Coronary artery (tissue), 2 donors: Measurements from ENCODE around the gene RCN1.

Source experiments
- DNase-seq: peaks from one replicate; pipeline ENCODE4 v3.0.0-alpha.2; 2017; ENCODE audit warnings: low spot score
- H3K27ac ChIP-seq, 2 donors: fragments of 200-600 bp; sonication (generic); one replicate each; pipeline ENCODE4 v1.5.1; 2016 to 2019
- H3K4me3 ChIP-seq: fragments of 200-600 bp; sonication (generic); 2 replicates; pipeline ENCODE4 v1.5.1; 2016; ENCODE audit warnings: mild to moderate bottlenecking, moderate library complexity
- TF ChIP-seq, protein P1 (sequence below): fragments of 200-600 bp; sonication (generic); IDR thresholded peaks from one replicate; pipeline ENCODE4 v1.5.1; 2019; ENCODE audit warnings: antibody characterized with exemption

RCN1 gene

GRCh38 chr11:32139896-32140520 lies 49.1 kb downstream of the RCN1 start:
- TF ChIP-seq, protein P1, sequence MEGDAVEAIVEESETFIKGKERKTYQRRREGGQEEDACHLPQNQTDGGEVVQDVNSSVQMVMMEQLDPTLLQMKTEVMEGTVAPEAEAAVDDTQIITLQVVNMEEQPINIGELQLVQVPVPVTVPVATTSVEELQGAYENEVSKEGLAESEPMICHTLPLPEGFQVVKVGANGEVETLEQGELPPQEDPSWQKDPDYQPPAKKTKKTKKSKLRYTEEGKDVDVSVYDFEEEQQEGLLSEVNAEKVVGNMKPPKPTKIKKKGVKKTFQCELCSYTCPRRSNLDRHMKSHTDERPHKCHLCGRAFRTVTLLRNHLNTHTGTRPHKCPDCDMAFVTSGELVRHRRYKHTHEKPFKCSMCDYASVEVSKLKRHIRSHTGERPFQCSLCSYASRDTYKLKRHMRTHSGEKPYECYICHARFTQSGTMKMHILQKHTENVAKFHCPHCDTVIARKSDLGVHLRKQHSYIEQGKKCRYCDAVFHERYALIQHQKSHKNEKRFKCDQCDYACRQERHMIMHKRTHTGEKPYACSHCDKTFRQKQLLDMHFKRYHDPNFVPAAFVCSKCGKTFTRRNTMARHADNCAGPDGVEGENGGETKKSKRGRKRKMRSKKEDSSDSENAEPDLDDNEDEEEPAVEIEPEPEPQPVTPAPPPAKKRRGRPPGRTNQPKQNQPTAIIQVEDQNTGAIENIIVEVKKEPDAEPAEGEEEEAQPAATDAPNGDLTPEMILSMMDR, result no peak
- Histone ChIP-seq H3K4me3 (no peak overlapping the region), H3K27ac (no peak overlapping the region)
- DNase-seq, result no peak

DNA sequence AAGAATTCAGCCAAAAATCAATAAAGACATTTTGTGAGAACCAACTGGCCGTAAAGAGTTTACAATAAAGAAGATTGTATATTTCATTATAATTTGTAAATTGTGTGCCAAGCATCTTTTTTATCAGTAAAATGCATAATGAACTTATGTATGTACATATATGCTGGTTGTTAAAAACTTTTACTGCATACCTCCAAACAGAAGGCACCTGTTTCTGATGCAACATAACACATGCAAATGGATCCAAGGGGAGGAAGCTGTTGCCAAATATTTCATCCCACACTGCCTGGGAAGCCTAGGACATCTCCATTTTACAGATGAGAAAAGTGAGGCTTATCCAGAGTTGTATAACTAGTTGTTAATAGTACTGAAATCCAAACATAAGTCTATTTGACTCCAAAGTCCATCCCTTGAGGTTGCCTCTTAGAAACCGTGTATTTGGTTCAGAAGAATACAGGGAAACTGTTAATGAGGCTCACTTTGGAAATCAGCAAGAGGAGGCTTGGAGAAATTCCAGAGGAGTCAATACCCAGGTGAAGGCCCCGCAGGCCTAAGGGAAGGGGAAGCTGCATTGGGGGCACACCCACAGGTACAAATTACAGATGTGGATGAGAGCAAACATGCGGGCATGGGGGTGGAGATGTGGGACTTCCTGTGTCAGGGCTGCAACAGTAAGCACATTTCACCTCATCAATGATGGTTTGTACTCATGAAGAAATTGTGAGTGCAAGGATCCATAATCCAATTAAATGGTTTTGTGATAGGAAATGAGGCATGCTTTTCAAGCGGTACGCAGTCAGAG lies 51.1 kb downstream of the RCN1 start:
- H3K4me3 ChIP-seq, result no peak overlapping the region
- TF ChIP-seq, protein P1, result no peak
- no peak overlapping the region for H3K27ac ChIP-seq
- no peak for DNase-seq

DNA sequence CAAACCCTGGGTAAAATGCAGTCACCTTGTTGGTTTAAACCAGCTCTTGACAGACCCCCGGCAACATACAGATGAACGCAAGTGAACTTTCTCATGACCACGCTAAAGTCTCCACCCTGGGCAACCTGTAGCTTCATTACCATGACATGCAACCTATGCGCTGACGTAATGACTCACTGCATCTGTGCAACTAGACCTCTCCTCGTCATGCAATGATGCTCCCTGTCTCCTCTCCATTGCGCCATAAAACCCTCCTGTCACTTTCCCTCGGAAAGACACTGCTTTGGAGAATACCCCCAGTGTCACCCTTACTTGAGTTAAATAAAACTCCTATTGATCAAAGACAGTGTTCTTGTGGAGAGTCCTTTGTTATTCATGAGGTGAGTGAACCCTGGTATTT lies 52.5 kb downstream of the RCN1 start:
- no peak overlapping the region for H3K27ac ChIP-seq

GRCh38 chr11:32145282-32145681 lies 54.4 kb downstream of the RCN1 start:
- Histone ChIP-seq H3K4me3 (no peak overlapping the region), H3K27ac (no peak overlapping the region)
- DNase-seq, result no peak
- TF ChIP-seq, protein P1, result no peak

More for the DNA sequence above, 52.5 kb downstream of the RCN1 start:
- no peak overlapping the region for H3K4me3 ChIP-seq
- no peak for DNase-seq
- TF ChIP-seq, protein P1, result no peak

DNA sequence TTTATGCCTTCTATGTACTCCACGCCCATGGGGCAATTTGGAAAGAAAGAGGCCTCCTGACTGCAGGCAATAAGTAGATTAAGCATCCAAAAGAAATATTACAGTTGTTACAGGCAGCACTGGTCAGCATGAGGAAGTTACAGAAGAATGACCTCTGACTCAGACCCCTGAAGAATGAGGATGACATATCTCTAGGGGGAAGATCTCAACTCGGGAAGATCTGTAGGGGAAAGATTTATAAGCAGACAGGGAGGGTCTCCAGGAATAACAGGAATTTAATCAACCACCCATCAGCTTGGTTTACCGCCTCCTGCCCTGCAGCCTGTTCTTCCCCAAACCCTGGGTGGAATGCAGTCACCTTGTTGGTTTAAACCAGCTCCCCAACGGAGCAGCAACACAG lies 58.0 kb downstream of the RCN1 start:
- Histone ChIP-seq H3K27ac (no peak overlapping the region), H3K4me3 (no peak overlapping the region)
- TF ChIP-seq, protein P1, result no peak
- no peak for DNase-seq

- TF ChIP-seq, protein P1, result no peak
- Histone ChIP-seq H3K4me3 (no peak overlapping the region), H3K27ac (no peak overlapping the region)
- DNase-seq, result no peak
These were observed 58.9 kb downstream of the RCN1 start for GRCh38 chr11:32149748-32150147.

DNA sequence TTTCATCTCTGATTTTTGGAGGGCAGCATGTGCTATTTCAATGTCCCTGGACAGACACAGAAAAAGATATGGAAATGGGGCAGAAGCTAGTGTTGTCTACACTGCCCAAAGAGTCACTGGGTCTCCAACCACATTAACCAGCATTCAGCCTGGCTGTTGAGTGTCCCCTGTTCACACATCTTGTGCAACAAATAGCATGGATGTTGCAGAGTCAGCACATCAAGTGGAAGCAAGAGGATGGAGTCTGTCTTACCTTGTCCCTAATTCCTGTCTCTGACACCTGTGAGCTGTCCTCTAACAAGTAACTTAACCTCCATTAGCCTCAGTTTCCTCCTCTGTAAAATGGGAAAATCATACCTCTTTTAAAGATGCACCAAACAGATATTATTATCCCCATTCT lies 60.2 kb downstream of the RCN1 start:
- H3K27ac ChIP-seq, result no peak overlapping the region
- TF ChIP-seq, protein P1, result no peak
- no peak for DNase-seq
- no peak overlapping the region for H3K4me3 ChIP-seq
